NCI-H2196 (cell line): Measurements from ENCODE around the gene ZFAND3.

Experiments
- DNase-seq: peaks from one replicate; lab custom pipeline; 2025; ENCODE audit not compliant: unreplicated experiment; lab: John Stamatoyannopoulos, UW

The ZFAND3 gene

DNA sequence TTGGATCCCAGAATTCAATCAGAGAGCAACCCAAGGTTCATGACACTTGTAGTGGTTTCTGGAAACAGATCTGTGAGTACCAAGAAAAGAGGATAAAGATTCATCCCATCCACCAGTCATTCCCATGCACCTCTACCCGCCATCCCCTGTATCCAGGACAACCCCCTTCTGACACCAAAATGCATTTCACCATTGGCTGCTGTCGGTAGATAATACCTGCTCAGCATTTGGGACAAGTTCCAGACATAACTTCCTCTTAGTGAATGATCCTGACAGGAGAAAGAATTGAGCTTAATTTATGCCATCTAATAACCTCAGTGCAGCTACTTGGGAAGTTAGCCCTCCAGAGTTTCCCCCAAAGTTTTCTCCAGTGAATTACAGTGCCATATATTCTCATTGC lies 329.1 kb downstream of the ZFAND3 start:
- DNase-seq = no peak

DNA sequence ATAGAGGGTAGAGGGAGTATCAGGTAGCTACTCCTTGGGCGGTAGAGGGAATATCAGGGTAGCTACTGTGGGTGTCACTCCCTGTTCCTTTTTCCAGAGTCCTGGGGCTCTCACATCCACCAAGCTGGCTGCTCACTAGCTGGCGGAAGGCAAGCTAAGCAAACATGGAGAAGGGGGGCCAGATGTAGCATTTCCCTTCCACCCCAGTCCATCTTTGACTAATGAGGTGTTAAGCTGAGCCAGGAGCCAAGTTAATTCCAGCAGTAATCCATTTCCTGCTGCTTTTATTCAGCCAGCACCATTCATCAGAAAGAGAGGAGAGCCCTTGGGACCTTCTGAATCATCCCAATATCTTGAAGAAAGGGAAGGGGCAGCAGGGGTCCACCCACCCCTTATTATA lies 330.0 kb downstream of the ZFAND3 start:
- no peak for DNase-seq

DNA sequence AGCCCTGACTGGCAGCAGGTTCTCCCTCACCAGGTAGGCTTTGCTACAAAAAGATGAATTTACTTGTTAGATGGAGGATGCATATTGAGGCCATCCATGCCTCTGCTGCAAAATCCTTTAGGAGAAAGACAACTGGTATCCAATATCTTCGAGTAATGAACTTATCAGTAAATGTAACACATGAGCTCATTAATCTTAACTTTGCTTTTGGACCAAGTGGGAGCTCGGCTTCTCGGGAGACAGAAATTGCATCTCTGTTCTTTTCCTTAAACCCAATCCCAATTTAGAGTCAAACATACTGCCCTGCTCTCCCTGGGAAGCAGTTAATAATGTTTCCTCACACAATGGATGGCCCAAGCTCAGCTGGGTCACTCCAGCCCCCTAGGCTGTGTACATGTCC lies 330.5 kb downstream of the ZFAND3 start:
- no peak for DNase-seq

DNA sequence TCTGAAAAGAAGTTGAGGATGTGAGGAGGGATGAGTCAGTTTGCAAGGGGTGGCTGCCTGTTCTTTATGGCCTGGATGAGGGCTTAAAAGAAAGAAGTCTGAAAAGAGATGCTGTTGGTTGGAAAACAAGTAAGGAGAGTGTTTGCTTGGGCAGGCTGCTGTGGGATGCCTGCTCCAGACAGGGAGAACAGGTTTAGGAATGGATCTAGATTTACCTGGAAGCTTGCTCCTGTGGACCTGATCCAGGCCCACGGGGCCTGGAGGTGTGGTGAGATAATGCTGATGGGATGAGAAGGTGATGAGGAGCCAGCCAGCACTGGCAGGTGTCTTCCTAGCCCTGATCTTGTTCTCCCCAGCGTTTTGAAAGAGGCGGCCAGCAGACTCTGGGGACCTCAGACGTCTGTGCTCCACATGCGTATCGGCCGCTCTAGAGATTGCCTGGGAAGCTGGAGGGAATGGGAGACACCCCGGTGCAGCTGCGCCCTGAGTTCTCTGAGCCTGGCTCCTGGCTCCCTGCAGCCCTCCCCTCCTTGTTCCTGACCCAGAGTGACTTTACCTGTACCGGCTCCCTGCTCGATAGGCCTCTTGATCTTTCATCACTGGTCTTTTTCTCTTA lies 331.3 kb downstream of the ZFAND3 start:
- no peak for DNase-seq

DNA sequence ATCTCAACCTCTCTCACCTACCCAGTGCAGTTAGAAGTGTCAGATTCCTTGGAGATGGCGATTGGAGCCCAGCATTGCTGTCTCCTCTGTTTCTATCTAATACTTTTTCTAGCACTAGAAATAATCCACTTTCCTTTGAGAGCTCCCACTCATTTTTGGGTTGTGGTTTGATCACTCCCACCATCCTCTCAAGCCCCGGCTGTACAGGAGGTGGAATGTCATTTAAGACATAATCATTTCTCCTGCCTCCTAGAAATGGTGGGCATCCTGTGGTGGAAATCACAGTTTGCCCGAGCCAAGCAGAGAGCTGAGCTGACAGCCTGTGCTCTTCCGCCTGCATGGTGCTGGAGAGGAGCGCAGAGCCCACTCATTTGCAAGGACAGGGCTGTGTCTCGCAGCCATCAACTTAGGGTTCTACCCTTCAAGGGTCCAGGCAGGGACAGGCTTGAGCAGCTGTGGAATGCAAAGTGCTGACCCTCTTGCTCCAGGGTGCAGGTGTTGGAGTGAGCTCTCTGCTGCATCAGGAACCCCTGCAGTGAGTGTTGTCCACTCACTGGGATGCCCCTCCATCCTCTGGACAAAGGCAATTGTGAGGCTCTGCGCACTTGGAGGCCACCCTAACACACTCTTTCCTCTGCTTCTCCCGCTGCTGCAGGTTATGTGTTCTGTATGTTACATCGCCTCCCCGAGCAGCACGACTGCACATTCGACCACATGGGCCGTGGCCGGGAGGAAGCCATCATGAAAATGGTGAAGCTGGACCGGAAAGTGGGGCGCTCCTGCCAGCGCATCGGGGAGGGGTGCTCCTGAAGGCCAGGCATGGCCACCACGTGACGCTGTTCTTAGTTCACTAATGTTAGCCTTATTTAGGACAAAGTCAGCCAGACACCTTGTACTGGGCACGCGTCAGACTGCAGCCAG lies 332.3 kb downstream of the ZFAND3 start:
- no peak for DNase-seq

DNA sequence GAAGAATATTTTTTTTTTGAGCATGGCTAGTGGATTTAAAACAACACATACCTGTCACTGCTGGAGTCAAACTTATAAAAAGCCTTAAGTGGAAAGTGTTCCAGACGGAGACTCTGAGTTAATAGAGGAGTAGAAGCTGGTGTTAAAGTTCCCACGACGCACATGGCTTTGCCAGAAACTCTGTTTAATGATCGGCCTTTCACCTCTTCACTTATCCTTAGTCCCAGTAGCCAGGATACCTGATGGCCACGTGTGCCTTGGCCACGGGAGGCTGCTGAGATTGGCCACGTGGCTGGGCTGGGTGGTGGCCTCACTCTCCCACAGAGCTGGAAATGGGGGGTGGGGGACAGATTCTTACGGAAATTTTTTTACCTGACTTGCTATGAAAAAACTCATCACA lies 333.1 kb downstream of the ZFAND3 start:
- no peak for DNase-seq

DNA sequence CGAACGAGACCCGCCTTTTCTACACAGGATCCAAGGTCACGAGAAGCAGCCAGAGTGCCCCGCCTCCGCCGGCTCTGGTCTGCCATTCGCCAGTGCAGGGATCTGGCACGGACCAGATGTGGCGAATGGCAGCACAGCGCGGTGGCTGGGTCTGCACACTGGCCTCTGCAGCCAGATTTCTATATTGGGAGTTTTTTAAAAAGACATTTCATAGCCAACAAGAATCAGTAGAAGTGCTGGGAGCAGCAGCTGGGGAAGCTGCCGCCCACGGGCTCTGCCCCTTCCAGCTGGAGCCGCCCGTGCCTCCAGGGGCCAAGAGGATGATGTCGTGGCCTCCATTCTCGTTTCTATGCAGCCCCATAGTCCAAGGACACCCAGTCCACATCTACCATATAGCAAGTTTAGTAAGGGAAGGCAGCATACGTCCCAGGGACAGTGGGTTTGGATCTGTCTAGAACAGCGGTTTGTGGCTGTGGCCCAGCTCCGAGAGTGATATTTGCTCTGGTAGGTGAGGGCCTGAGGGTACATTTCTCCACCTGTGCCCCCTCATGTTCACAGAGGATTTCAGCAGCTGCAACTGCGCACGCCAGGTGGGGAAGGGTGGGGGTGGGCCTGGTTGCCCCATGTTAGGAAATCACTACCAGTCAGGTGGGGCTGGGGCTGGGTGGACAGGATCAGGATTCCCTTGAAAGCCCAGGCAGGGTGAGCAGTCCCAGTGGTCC lies 333.7 kb downstream of the ZFAND3 start:
- no peak for DNase-seq

DNA sequence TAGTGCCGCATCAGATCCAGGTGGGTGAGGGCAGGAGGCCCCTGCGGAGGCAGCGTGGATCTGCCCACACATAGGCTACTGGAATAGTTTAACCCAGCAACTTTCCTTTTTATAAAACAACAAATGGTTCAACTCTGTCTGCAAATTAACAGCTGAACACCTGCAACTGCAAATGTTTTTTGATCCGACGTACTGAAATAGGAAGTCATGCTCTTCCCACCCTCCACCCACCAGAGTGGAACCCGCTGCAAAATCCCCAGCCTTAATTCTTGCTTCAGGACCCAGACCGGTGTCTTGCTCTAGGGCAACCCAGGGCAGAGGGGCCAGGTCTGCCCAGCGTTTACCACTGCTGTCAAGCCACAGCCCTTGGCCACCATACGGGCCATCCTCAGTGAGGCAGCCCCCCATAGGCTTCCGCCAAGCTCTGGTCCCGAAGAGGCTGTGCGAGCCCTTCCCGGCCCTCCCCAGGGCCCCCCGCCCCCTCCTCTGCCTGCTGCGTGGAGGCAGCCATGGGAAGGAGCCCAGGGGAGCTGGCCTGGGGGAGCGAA lies 334.3 kb downstream of the ZFAND3 start:
- DNase-seq = no peak

DNA sequence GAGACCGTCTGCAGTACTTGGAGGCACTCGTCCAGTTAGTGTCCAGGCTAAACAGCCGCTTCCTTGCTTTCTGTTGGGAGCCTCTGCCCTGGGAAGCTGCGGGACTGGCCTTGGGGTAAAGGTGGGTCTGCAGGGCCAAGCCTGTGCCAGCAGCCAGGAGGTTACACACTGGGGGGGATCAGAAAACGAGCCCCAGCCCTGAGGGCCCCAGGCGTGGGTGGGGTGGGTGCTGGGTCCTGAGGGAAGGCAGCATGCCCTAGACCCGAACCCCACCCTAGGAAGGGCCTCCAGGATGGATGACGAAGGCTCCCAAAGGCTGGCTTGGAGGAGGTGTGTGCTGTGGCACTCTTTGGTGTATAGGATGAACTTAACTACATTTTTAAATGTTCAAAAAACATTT lies 335.2 kb downstream of the ZFAND3 start:
- no peak for DNase-seq

DNA sequence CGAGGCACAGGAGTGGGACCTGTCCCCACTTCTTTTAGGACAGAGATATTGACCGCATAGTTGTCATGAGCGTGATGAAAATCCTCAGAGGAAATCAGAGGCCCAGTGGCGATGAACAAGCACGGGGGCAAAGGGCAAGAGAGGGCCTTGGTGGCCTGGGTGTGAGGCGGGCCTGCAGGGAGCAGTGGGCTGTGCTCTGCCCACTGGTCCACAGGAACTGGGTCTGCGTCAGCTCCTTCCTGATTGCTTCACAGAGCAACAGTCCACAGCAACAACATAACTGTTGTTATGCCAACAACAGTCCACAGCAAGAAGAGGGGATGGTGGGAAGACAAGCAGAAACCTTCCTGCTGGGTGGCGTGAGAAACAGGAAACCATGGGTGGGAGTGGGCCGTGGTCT lies 335.6 kb downstream of the ZFAND3 start:
- no peak for DNase-seq

DNA sequence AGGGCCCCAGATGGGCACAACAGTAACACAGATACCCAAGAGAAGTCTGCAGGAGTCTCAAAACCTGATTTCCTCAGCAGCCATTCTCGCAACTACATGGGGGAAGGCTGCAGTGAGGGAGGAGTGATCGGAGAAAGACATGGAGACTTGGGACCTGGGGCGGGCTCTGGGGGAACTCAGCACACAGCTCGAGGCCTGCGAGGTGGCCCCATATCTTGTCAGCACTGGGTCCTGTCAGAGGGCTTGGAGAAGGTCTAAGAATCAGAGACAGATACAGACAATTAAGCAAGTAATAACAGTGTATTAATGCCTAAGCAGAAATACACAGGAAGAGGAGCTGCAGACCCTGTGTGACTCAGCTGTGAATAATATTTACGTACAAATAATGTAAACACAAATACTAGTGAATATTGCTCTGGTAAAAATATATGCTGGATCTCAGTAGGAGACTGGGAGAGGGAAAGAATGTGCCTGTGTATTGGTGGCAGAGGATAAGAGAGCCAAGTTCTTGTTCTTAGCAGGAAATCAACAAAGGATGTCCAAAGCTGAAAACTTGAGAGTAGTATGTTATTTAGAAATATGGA lies 336.2 kb downstream of the ZFAND3 start:
- no peak for DNase-seq

DNA sequence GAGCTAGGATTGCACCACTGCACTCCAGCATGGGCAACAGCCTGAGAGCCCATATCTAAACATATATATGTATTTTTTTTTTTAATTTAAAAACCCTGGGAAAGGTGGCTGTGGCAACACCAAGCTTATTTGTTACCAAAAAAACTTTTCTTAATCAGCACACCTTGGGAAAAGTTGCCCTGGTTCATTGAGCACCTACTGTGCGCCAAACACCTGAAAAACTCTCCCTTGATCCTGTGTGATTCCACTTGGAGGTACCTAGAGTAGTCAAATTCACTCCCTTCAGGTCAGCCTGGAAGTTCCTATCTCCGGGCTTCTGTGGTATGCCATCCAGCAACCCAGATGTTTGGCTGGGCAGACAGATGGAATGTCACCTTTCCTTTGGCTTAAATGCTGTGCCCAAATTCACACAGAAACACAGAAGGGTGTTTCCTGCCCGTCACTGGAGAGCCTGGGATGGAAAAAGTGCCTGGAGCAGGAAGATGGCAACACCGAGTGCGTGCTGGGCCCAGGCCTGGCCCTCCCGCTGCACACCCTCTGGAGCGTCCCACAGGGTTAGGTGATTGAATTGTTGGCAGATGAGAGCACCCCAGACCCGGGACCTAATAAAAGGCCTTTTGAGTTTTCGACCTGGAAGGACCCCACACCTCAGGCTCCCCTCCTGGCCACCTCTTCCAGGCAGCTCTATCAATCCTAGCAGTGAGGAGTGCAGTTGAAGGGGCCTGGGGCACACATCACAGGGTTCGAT lies 337.5 kb downstream of the ZFAND3 start:
- no peak for DNase-seq

DNA sequence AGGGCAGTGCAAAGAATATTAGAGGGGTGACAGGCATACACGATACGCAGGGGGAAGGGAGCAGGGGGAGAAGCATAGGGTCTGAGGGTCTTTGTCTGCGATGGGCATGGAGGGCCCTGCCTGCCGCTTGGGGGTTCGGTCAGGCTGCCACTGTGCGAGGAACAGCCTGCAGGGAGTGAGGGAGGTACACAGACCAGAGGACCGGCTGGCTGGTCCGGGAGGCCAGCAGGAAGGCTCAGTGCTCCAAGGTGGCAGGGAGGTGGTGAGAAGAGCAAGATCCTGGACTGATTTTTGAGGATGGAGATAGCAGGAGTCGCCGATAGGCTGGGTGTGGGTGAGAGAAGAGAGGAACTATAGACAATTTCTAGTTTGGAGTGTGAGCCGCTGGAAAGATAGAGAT lies 338.4 kb downstream of the ZFAND3 start:
- no peak for DNase-seq

DNA sequence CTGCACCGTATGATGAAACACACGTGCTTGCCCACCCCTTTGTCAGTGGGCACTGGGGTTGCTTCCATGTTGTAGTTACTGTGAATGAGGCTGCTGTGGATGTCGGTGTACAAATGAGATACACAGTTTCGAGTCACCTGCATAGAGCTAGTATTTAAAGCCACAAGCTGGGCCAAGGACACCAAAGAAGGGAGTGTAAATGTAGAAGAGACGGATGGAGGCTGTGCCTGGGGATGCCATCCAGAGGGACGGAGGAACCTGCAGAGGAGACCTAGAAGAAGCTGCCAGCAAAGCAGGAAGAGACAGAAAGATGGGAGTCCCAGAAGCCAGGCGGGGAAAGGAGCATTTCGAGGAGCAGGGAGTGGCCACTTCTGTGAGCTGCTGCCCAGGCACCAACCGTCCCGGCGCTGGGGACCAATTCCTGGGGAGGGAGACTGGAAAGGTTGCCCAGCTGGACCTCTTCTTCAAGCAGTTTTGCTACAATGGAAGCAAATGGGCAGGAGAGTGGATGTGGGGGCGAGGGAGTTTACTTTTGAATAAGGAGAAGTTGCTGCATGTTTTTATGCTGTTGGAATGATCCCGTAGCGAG lies 339.3 kb downstream of the ZFAND3 start:
- DNase-seq = no peak

DNA sequence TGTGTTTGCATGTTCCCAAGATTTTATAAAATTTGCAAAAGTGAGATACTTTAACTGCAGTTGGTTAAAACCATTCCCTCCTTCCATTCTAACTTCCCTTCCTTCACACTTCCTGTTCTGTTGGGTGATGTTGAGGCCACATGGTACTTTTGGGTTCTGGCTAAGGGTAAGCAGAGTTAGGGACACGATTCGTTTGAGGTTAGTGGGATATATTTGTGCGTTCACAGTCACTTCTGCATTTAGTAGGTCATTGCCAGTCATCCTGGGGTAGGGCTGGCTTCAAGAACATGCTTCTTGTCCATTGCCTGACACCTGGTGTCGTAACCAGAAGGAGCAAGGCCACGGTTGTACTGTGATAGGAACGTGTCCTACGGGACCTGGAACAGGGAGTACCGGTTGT lies 340.1 kb downstream of the ZFAND3 start:
- no peak for DNase-seq

DNA sequence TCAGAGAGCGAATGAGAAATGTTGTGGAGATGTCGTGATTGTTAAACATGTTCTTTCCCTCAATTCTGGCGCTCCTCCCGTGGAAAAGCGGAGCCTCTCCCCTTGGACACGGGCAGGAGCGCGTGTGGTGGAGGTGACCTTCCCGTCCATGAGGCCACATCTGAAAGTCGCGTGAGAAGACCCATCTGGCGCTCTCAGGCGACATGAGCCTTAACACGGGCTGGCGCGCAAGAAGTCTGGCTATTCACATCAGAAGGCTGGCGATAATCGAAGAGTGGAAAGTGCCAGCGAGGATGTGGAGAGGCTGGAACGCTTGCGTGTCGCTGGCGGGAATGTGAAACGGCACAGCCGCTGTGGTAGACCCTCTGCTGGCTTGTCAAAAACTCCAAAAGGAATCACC lies 341.3 kb downstream of the ZFAND3 start:
- DNase-seq = no peak

DNA sequence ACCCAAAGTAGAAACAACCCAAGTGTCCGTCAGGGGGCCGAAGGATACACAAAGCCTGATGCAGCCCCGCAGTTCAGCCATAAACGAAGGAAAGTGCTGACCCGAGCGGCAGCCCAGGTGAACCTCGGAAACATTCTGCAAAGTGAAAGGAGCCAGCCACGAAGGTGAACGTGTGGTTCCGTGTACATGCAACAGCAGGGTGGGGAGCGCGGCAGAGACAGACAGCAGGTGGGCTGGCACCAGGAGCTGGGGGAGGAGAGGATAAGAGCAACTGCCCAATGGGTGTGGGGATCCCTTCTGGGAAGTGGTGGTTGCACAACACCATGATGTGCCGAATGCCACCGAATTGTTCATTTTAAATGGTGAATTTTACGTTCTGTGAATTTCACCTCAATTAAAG lies 341.8 kb downstream of the ZFAND3 start:
- no peak for DNase-seq

DNA sequence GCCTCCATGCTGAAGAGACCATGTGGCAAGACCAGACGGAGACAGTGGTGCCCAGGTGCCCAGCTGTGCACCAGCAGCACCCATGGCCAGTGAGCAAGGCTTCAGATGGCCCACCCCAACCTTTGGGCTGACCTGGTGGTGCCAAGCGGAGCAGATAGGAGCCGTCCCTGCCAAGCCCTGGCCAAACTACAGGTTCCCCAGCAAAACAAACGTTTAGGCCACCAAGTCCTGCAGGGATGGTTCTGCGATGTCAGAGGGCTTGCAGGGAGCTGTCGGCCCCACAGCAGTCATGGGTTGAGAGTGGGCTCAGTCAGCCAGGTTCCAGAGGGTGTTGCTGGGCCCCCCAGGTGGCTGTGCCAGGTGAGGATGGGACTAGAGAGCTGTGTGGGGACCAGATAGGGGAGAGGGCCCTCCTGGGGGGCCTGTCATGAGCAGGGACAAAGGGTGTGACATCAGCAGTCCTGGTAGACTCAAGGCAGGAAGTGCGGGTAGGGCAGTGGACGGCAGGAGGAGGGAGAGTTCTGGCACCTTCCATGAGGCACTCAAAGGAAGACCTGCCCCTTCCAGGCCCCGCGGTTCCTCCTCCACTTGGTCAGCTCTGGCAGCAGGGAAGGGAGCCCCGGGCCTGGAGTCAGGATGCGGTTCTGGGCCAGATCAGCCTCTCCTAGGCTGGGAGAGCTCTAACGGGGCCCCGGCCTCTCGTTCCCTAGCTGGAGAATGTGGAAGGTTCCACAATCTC lies 342.4 kb downstream of the ZFAND3 start:
- no peak for DNase-seq

DNA sequence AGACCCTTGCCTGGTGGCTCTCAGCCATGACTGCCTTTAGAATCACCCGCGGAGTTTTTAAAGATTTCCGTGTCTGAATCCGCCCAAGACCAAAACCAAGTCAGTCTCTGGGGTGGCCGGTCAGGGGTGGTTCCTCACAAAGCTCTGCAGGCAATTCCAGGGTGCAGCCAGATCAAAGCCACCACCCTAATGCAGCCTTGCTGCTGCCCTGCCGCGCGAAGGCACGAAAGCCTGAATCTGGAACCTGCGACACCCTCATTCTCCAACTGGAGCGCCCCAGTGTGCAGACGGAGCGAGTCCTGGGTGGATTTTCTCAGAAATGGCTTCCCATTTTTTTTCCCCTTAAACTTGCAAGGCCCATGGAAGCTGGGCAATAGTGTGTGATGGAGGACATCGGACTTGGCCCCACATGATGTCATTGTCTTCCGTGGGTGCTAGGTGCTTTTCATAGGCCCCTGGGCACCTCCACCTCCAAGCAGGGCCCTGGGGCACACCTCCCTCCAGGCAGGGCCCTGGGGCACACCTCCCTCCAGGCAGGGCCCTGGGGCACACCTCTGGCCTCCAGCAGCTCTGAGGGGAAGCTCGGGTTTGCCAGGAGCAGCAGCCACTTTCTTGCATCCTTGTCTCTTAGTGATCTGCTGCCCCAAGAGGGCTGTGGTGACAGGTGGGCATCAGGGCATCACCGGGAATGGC lies 343.1 kb downstream of the ZFAND3 start:
- DNase-seq = no peak
